Lower lobe of right lung (tissue), 2 donors: ENCODE data around the gene TOPAZ1. TPM values are rescaled to one million over a fixed set of nuclear protein-coding genes. Genes with fewer than 3 reads are reported as not detected.

Experiments used
- ATAC-seq, 2 donors: fragments of 200-7000 bp; cut with Tn5 transposase; one replicate each; pipeline ENCODE4 v1.9.1; 2020 to 2022; ENCODE audit warnings: mild to moderate bottlenecking in 2 of 2, moderate library complexity in 2 of 2
- DNase-seq: peaks from one replicate; pipeline ENCODE4 v3.0.0-alpha.2; 2020
- H3K27ac ChIP-seq: fragments of 200-600 bp; one replicate; pipeline ENCODE4 v1.8.0; 2022
- H3K27me3 ChIP-seq: fragments of 200-600 bp; one replicate; pipeline ENCODE4 v1.8.0; 2022; ENCODE audit warnings: low read depth
- H3K36me3 ChIP-seq: fragments of 200-600 bp; one replicate; pipeline ENCODE4 v1.8.0; 2022; ENCODE audit warnings: mild to moderate bottlenecking
- H3K4me1 ChIP-seq: fragments of 200-600 bp; one replicate; pipeline ENCODE4 v1.8.0; 2022
- H3K4me3 ChIP-seq: fragments of 200-600 bp; one replicate; pipeline ENCODE4 v1.8.0; 2022; ENCODE audit warnings: mild to moderate bottlenecking
- H3K9me3 ChIP-seq: fragments of 200-600 bp; one replicate; pipeline ENCODE4 v1.8.0; 2022
- intact Hi-C: fragments of 100-400 bp; cut with DNase I; formaldehyde crosslinking; loops from one replicate; pipeline ENCODE4 v1.11.0; 2022
- total RNA-seq: library from RNA; stranded (reverse); fragmentation: NEBNext Ultra II Directional; extraction: Animal tissue kit (Norgen Biotek cat#: 25700); gene quantifications from one replicate; pipeline ENCODE4 v1.2.1, GENCODE V29; 2021
- TF ChIP-seq, protein P1 (sequence below): fragments of 200-600 bp; IDR thresholded peaks from one replicate; pipeline ENCODE4 v1.8.0; 2022; ENCODE audit warnings: antibody characterized with exemption, mild to moderate bottlenecking
- donor health status: DM: no; HTN: yes; CAD: no; lungs with severe emphysema.

Gene TOPAZ1
- total RNA-seq, 1 donor from 2014 or later, result not detected

GRCh38 chr3:44353355-44353924 is 111.8 kb downstream of the TOPAZ1 start:
- TF ChIP-seq, protein P1, sequence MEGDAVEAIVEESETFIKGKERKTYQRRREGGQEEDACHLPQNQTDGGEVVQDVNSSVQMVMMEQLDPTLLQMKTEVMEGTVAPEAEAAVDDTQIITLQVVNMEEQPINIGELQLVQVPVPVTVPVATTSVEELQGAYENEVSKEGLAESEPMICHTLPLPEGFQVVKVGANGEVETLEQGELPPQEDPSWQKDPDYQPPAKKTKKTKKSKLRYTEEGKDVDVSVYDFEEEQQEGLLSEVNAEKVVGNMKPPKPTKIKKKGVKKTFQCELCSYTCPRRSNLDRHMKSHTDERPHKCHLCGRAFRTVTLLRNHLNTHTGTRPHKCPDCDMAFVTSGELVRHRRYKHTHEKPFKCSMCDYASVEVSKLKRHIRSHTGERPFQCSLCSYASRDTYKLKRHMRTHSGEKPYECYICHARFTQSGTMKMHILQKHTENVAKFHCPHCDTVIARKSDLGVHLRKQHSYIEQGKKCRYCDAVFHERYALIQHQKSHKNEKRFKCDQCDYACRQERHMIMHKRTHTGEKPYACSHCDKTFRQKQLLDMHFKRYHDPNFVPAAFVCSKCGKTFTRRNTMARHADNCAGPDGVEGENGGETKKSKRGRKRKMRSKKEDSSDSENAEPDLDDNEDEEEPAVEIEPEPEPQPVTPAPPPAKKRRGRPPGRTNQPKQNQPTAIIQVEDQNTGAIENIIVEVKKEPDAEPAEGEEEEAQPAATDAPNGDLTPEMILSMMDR, result no peak
- intact Hi-C loops, result no loop called here
- Histone ChIP-seq H3K27ac (no peak overlapping the region), H3K4me1 (peaks cover 16% of the 10 kb centered on the region), H3K9me3 (no peaks in the 10 kb centered on the region), H3K36me3 (peaks cover 5% of the 10 kb centered on the region), H3K4me3 (no peak overlapping the region), H3K27me3 (no peaks in the 10 kb centered on the region)
- ATAC-seq (no peak), DNase-seq (no peak)

- DNase-seq, result no peak
- Histone ChIP-seq H3K36me3 (peaks cover 19% of the 10 kb centered on the region), H3K27ac (peak overlapping the region; percentile 22), H3K27me3 (no peaks in the 10 kb centered on the region), H3K4me1 (peaks cover 16% of the 10 kb centered on the region), H3K9me3 (no peaks in the 10 kb centered on the region), H3K4me3 (no peak overlapping the region)
- ATAC-seq, result peak; percentile 86 to 94
- intact Hi-C loops, result no loop called here
- TF ChIP-seq, protein P1, result no peak
Observed at GRCh38 chr3:44355362-44356033, 113.8 kb downstream of the TOPAZ1 start.

GRCh38 chr3:44359146-44359751 is 117.6 kb downstream of the TOPAZ1 start:
- ATAC-seq (no peak), DNase-seq (no peak)
- H3K27me3 ChIP-seq, result no peaks in the 10 kb centered on the region
- peaks cover 27% of the 10 kb centered on the region for H3K36me3 ChIP-seq
- peaks cover 19% of the 10 kb centered on the region for H3K4me1 ChIP-seq
- no peaks in the 10 kb centered on the region for H3K9me3 ChIP-seq
- H3K4me3 ChIP-seq, result no peak overlapping the region
- TF ChIP-seq, protein P1, result no peak
- H3K27ac ChIP-seq, result no peak overlapping the region
- intact Hi-C loops, result no loop called here

GRCh38 chr3:44363591-44363990 is 121.9 kb downstream of the TOPAZ1 start:
- ATAC-seq (peak; percentile 59 to 73), DNase-seq (no peak)
- intact Hi-C loops, result no loop called here
- Histone ChIP-seq H3K27ac (peak overlapping the region; percentile 10), H3K36me3 (peaks cover 36% of the 10 kb centered on the region), H3K4me1 (peaks cover 6% of the 10 kb centered on the region), H3K9me3 (no peaks in the 10 kb centered on the region), H3K27me3 (no peaks in the 10 kb centered on the region), H3K4me3 (no peak overlapping the region)
- TF ChIP-seq, protein P1, result no peak

DNA sequence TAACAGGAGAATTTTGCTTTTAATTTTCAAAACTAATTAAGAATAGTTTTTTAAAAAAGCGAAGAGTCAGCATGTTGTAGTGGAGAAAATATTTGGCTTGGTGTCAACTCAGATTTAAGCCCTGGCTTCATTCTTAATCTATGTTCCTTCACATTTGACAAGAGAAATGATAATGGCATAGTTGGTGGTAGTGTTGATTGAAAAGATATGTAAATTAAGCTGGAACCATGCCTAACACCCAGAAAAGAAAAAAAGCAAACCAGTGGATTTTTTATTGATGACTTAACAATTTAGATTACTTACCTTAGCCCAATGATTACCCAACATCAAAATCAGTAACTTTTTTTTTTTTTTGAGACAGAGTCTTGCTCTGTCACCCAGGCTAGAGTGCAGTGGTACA is 124.3 kb downstream of the TOPAZ1 start:
- H3K9me3 ChIP-seq, result no peaks in the 10 kb centered on the region
- DNase-seq (no peak), ATAC-seq (no peak)
- TF ChIP-seq, protein P1, result no peak
- peaks cover 6% of the 10 kb centered on the region for H3K4me1 ChIP-seq
- intact Hi-C loops, result no loop called here
- H3K36me3 ChIP-seq, result peaks cover 23% of the 10 kb centered on the region
- H3K4me3 ChIP-seq, result no peak overlapping the region
- no peaks in the 10 kb centered on the region for H3K27me3 ChIP-seq
- no peak overlapping the region for H3K27ac ChIP-seq
